GM23338 (cell line): Measurements from ENCODE around the gene CCDC188.

Experiments used
- CTCF ChIP-seq, 2 experiments: fragments of 200-600 bp in 1 of 2; sonication (generic) in 1 of 2; conservative IDR thresholded peaks; 2 replicates each; pipeline versions ENCODE4 v1.5.1 to v1.6.1; 2016 to 2017; ENCODE audit warnings: antibody characterized with exemption in 2 of 2, low read depth in 2 of 2, mild to moderate bottlenecking in 2 of 2, moderate library complexity in 1 of 2
- EZH2phosphoT487 ChIP-seq: fragments of 200-600 bp; sonication (generic); IDR thresholded peaks from one replicate; pipeline ENCODE4 v1.8.1; 2018; ENCODE audit warnings: antibody characterized with exemption; ENCODE audit not compliant: unreplicated experiment
- POLR2AphosphoS5 ChIP-seq: IDR thresholded peaks from 2 replicates; pipeline ENCODE4 v1.6.1; 2016; ENCODE audit warnings: antibody characterized with exemption, low read depth
- REST ChIP-seq: IDR thresholded peaks from one replicate; pipeline ENCODE4 v1.6.1; 2018; ENCODE audit warnings: antibody characterized with exemption; ENCODE audit not compliant: unreplicated experiment

- TF ChIP-seq CTCF (conservative IDR thresholded peaks at IDR 0.05; ENCODE audit: low read depth in 2 of 2) (no peak), POLR2AphosphoS5 (no peak), REST (no peak), EZH2phosphoT487 (no peak)
Measured at GRCh38 chr22:20136603-20136873, 14.3 kb downstream of the CCDC188 start.
